Ishikawa (cell line): ENCODE results near the gene KDM5B.

Source experiments
- CEBPB ChIP-seq: IDR thresholded peaks from 2 replicates; pipeline ENCODE4 v1.6.1; 2012
- CREB1 ChIP-seq: IDR thresholded peaks from 2 replicates; pipeline ENCODE4 v1.6.1; 2012; ENCODE audit warnings: low read depth
- EGR1 ChIP-seq: IDR thresholded peaks from 2 replicates; pipeline ENCODE4 v1.6.1; 2012
- EP300 ChIP-seq: IDR thresholded peaks from 2 replicates; pipeline ENCODE4 v1.6.1; 2012; ENCODE audit warnings: borderline replicate concordance
- FOXM1 ChIP-seq: IDR thresholded peaks from 2 replicates; pipeline ENCODE4 v1.6.1; 2012; ENCODE audit warnings: low read depth, borderline replicate concordance
- NFIC ChIP-seq: IDR thresholded peaks from 2 replicates; pipeline ENCODE4 v1.6.1; 2012
- RAD21 ChIP-seq: IDR thresholded peaks from 2 replicates; pipeline ENCODE4 v1.6.1; 2012; ENCODE audit warnings: low read depth
- TAF1 ChIP-seq: IDR thresholded peaks from 2 replicates; pipeline ENCODE4 v1.6.1; 2012; ENCODE audit warnings: low read depth, mild to moderate bottlenecking
- TCF12 ChIP-seq: IDR thresholded peaks from 2 replicates; pipeline ENCODE4 v1.6.1; 2012; ENCODE audit warnings: low read depth
- TEAD4 ChIP-seq: IDR thresholded peaks from 2 replicates; pipeline ENCODE4 v1.6.1; 2012
- USF1 ChIP-seq: IDR thresholded peaks from 2 replicates; pipeline ENCODE4 v1.6.1; 2012
- YY1 ChIP-seq: IDR thresholded peaks from 2 replicates; pipeline ENCODE4 v1.6.1; 2012; ENCODE audit warnings: low read depth
- ZBTB7A ChIP-seq: IDR thresholded peaks from 2 replicates; pipeline ENCODE4 v1.6.1; 2012; ENCODE audit warnings: low read depth
- TF ChIP-seq, protein P1 (sequence below): IDR thresholded peaks from 2 replicates; pipeline ENCODE4 v1.6.1; 2012; ENCODE audit warnings: low read depth, mild to moderate bottlenecking
- TF ChIP-seq, protein P2 (sequence below): IDR thresholded peaks from 2 replicates; pipeline ENCODE4 v1.6.1; 2012

KDM5B gene

DNA sequence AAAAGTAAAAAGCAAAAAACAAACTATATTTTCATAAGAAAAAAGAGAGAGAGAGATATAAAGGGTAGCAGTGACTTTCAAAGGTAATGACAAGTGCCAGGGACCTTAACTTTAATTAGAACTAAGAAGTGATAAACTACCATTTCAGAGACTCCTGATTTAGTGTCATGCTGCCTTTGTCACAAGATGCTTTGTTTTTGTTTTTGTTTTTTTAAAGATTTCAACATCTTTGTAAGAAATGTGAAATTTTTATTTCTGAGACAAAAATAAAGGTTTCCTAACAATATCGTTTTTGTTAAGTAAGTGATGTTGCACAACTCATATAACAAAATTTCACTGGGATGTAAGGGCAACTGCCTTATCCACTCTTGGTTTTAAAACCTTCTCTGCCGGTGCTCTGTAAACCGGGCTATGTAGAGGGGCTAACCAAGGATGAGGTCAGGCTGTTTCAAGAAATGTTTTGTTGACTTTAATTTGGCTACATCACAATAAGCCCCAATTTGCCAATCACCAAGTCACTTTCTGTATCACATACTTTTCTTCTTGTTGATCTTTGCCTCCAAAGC lies 62.8 kb downstream of the KDM5B start:
- no peak for TF ChIP-seq TCF12
- no peak for TF ChIP-seq YY1
- TF ChIP-seq EP300: no peak
- TF ChIP-seq ZBTB7A: no peak
- TF ChIP-seq, protein P1, sequence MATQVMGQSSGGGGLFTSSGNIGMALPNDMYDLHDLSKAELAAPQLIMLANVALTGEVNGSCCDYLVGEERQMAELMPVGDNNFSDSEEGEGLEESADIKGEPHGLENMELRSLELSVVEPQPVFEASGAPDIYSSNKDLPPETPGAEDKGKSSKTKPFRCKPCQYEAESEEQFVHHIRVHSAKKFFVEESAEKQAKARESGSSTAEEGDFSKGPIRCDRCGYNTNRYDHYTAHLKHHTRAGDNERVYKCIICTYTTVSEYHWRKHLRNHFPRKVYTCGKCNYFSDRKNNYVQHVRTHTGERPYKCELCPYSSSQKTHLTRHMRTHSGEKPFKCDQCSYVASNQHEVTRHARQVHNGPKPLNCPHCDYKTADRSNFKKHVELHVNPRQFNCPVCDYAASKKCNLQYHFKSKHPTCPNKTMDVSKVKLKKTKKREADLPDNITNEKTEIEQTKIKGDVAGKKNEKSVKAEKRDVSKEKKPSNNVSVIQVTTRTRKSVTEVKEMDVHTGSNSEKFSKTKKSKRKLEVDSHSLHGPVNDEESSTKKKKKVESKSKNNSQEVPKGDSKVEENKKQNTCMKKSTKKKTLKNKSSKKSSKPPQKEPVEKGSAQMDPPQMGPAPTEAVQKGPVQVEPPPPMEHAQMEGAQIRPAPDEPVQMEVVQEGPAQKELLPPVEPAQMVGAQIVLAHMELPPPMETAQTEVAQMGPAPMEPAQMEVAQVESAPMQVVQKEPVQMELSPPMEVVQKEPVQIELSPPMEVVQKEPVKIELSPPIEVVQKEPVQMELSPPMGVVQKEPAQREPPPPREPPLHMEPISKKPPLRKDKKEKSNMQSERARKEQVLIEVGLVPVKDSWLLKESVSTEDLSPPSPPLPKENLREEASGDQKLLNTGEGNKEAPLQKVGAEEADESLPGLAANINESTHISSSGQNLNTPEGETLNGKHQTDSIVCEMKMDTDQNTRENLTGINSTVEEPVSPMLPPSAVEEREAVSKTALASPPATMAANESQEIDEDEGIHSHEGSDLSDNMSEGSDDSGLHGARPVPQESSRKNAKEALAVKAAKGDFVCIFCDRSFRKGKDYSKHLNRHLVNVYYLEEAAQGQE: no peak
- no peak for TF ChIP-seq TAF1
- no peak for TF ChIP-seq USF1
- TF ChIP-seq FOXM1: no peak
- TF ChIP-seq EGR1: no peak
- TF ChIP-seq CREB1: no peak
- TF ChIP-seq CEBPB: no peak
- TF ChIP-seq NFIC: no peak
- TF ChIP-seq TEAD4: no peak
- no peak for TF ChIP-seq RAD21
- TF ChIP-seq, protein P2, sequence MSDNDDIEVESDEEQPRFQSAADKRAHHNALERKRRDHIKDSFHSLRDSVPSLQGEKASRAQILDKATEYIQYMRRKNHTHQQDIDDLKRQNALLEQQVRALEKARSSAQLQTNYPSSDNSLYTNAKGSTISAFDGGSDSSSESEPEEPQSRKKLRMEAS: no peak

DNA sequence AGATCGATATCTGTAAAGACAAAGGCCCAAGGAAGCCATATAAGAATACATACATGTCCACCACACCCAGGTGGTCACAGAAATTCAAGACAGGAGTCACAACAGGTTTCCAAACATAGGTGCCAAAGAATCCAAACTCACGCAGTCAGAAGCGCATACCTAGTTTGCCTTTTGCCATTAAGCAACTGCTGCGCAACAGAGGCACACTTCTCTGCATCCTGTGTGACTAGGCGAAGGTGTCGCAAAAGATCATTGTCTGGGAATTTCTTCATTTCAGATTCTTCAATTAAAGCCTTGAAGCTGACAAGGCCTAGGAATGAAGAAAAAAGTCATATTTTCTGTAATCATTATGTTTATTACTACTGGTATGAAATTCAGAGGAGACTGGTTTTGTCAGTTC lies 65.7 kb downstream of the KDM5B start:
- TF ChIP-seq EGR1: no peak
- no peak for TF ChIP-seq EP300
- no peak for TF ChIP-seq TCF12
- TF ChIP-seq, protein P1: no peak
- TF ChIP-seq, protein P2: no peak
- TF ChIP-seq ZBTB7A: no peak
- TF ChIP-seq YY1: no peak
- TF ChIP-seq CEBPB: no peak
- no peak for TF ChIP-seq TEAD4
- TF ChIP-seq USF1: no peak
- TF ChIP-seq TAF1: no peak
- no peak for TF ChIP-seq CREB1
- no peak for TF ChIP-seq NFIC
- no peak for TF ChIP-seq FOXM1

GRCh38 chr1:202733251-202733650 lies 75.0 kb downstream of the KDM5B start:
- no peak for TF ChIP-seq RAD21
- no peak for TF ChIP-seq NFIC
- no peak for TF ChIP-seq TEAD4
- no peak for TF ChIP-seq EGR1
- TF ChIP-seq TCF12: no peak
- TF ChIP-seq, protein P1: no peak
- TF ChIP-seq USF1: no peak
- TF ChIP-seq CEBPB: no peak
- no peak for TF ChIP-seq YY1
- no peak for TF ChIP-seq ZBTB7A
- TF ChIP-seq FOXM1: no peak
- TF ChIP-seq EP300: no peak

DNA sequence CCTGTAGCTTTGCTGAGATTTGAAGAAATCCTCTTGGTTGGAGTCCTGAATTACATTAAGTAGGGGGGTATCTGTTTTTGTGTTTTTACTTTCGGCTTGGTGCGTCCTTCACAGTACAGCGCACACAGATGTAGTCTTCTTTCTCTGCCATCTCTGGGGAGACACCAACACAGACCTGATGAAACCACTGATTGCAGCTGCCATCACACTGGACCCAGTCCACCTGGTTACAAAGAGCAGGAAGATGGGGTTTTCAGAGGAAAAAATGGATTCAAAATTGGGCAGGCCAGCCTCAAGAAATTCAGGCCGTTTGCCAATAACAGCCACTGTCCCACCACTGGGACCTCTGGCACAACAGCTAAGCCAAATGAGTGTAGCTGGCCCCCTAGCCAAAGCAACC lies 79.3 kb downstream of the KDM5B start:
- TF ChIP-seq TEAD4 (no peak), TCF12 (no peak), TAF1 (no peak), RAD21 (no peak), CREB1 (no peak)
- TF ChIP-seq, protein P2: no peak
